WTC11 (cell line): Measurements from ENCODE around the gene FOXA2. TPM values are rescaled to one million over a fixed set of nuclear protein-coding genes. Genes with fewer than 3 reads are reported as not detected.
A peak's percentile ranks its signal among the peaks of the same experiment; 100 is the strongest.

Experiments
- ATAC-seq: fragments of 200-7000 bp; cut with Tn5 transposase; 2 replicates; pipeline ENCODE4 v1.10.0; 2021; ENCODE audit warnings: mild to moderate bottlenecking, moderate library complexity
- CTCF ChIA-PET: fragments of 300-600 bp; sonication (Branson Sonifier 250); formaldehyde crosslinking; loops from one replicate; lab custom pipeline; 2021; ENCODE audit warnings: antibody characterized with exemption; lab: Charles Lee
- POLR2A ChIA-PET: fragments of 350-600 bp; sonication (Branson Sonifier 250); formaldehyde crosslinking; loops from one replicate; lab custom pipeline; 2021; ENCODE audit warnings: antibody characterized with exemption; lab: Charles Lee
- DNase-seq: peaks from one replicate; pipeline ENCODE4 v3.0.0; 2021; ENCODE audit warnings: low spot score
- H3K27ac Mint-ChIP-seq: 2 replicates; pipeline ENCODE4 v1.8.0; 2021; ENCODE audit warnings: mixed read lengths
- H3K27me3 Mint-ChIP-seq: 2 replicates; pipeline ENCODE4 v1.8.0; 2021; ENCODE audit warnings: low read depth, mild to moderate bottlenecking, moderate library complexity, mixed read lengths
- H3K36me3 Mint-ChIP-seq: 2 replicates; pipeline ENCODE4 v1.8.0; 2021; ENCODE audit warnings: mixed read lengths
- H3K4me1 Mint-ChIP-seq: 2 replicates; pipeline ENCODE4 v1.8.0; 2022; ENCODE audit warnings: mixed read lengths
- H3K4me3 Mint-ChIP-seq: 2 replicates; pipeline ENCODE4 v1.8.0; 2021; ENCODE audit warnings: mild to moderate bottlenecking, moderate library complexity, mixed read lengths
- H3K9me3 Mint-ChIP-seq: 2 replicates; pipeline ENCODE4 v1.8.0; 2021; ENCODE audit warnings: mixed read lengths
- JAZF1 ChIP-seq: fragments of 250-450 bp; sonication (Bioruptor Pico); IDR thresholded peaks from 2 replicates; pipeline ENCODE4 v1.9.0; 2021; ENCODE audit warnings: moderate library complexity, mild to moderate bottlenecking, inconsistent platforms
- MXD4 ChIP-seq: fragments of 250-450 bp; sonication (Bioruptor Pico); IDR thresholded peaks from 2 replicates; pipeline ENCODE4 v1.8.0; 2021; ENCODE audit warnings: mild to moderate bottlenecking, moderate library complexity, borderline replicate concordance
- NFYB ChIP-seq: sonication (generic); formaldehyde crosslinking; conservative IDR thresholded peaks from 2 replicates; pipeline ENCODE4 v1.8.0; 2022; ENCODE audit warnings: low read depth, missing genetic modification reagents
- RELA ChIP-seq: sonication (generic); formaldehyde crosslinking; IDR thresholded peaks from 2 replicates; pipeline ENCODE4 v1.8.1; 2022; ENCODE audit warnings: missing genetic modification reagents, mild to moderate bottlenecking, borderline replicate concordance
- ZNF317 ChIP-seq: sonication (generic); formaldehyde crosslinking; IDR thresholded peaks from 2 replicates; pipeline ENCODE4 v1.8.1; 2023; ENCODE audit warnings: low read depth, mild to moderate bottlenecking, moderate library complexity, missing genetic modification reagents, borderline replicate concordance
- ZNF416 ChIP-seq: fragments of 250-450 bp; sonication (Bioruptor Pico); IDR thresholded peaks from 2 replicates; pipeline ENCODE4 v1.9.0; 2021; ENCODE audit warnings: mild to moderate bottlenecking, inconsistent platforms
- total RNA-seq: library from RNA; stranded (reverse); gene quantifications from 3 replicates; pipeline ENCODE4 v1.2.3, GENCODE V29; 2021
- TF ChIP-seq, protein P1 (sequence below): sonication (generic); formaldehyde crosslinking; IDR thresholded peaks from 2 replicates; pipeline ENCODE4 v1.8.0; 2022; ENCODE audit warnings: mild to moderate bottlenecking, missing genetic modification reagents
- TF ChIP-seq, protein P2 (sequence below): sonication (generic); formaldehyde crosslinking; IDR thresholded peaks from 2 replicates; pipeline ENCODE4 v1.8.1; 2022; ENCODE audit warnings: low read depth, mild to moderate bottlenecking, moderate library complexity, missing genetic modification reagents, borderline replicate concordance
- TF ChIP-seq, protein P3 (sequence below): fragments of 200-600 bp; IDR thresholded peaks from 2 replicates; pipeline ENCODE4 v1.8.0; 2022; ENCODE audit warnings: antibody characterized with exemption
- TF ChIP-seq, protein P4 (sequence below): sonication (generic); formaldehyde crosslinking; IDR thresholded peaks from 2 replicates; pipeline ENCODE4 v1.8.1; 2023; ENCODE audit warnings: mild to moderate bottlenecking, missing genetic modification reagents, moderate library complexity

FOXA2 gene
- total RNA-seq, 1 experiment from 2014 or later: 3.1 TPM

DNA sequence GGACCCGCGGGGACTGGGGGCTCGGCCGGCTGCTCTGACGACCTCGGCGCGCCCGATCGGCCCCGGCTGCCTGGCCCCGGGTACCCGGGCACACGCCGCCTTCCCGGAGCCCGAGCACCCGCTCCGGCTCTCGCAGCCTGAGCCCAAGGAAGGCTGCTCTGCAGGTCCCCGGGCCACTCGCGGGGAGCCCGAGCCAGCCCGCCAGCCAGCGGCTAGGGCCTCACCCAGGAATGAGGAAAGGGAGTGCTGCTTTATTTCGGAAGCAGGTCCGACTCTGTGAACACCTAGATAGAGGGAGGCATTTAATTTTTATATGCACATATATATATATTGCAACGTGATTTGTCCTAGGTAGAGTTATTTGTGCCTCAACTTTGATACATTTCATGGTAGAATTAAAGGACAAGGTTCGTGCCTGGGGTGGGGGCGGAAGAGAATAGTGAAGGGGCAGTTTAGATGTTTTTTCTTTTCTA, 15.5 kb downstream of the FOXA2 start (continued):
- TF ChIP-seq, protein P1, sequence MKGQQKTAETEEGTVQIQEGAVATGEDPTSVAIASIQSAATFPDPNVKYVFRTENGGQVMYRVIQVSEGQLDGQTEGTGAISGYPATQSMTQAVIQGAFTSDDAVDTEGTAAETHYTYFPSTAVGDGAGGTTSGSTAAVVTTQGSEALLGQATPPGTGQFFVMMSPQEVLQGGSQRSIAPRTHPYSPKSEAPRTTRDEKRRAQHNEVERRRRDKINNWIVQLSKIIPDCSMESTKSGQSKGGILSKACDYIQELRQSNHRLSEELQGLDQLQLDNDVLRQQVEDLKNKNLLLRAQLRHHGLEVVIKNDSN (CRISPR knock-in tag): no peak
- TF ChIP-seq NFYB (CRISPR knock-in tag): no peak
- no peak for TF ChIP-seq MXD4
- TF ChIP-seq ZNF416 (CRISPR knock-in tag): no peak
- TF ChIP-seq, protein P2, sequence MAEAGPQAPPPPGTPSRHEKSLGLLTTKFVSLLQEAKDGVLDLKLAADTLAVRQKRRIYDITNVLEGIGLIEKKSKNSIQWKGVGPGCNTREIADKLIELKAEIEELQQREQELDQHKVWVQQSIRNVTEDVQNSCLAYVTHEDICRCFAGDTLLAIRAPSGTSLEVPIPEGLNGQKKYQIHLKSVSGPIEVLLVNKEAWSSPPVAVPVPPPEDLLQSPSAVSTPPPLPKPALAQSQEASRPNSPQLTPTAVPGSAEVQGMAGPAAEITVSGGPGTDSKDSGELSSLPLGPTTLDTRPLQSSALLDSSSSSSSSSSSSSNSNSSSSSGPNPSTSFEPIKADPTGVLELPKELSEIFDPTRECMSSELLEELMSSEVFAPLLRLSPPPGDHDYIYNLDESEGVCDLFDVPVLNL (CRISPR knock-in tag): no peak
- no peak for TF ChIP-seq JAZF1 (CRISPR knock-in tag)
- no peak for TF ChIP-seq RELA (CRISPR knock-in tag)

DNA sequence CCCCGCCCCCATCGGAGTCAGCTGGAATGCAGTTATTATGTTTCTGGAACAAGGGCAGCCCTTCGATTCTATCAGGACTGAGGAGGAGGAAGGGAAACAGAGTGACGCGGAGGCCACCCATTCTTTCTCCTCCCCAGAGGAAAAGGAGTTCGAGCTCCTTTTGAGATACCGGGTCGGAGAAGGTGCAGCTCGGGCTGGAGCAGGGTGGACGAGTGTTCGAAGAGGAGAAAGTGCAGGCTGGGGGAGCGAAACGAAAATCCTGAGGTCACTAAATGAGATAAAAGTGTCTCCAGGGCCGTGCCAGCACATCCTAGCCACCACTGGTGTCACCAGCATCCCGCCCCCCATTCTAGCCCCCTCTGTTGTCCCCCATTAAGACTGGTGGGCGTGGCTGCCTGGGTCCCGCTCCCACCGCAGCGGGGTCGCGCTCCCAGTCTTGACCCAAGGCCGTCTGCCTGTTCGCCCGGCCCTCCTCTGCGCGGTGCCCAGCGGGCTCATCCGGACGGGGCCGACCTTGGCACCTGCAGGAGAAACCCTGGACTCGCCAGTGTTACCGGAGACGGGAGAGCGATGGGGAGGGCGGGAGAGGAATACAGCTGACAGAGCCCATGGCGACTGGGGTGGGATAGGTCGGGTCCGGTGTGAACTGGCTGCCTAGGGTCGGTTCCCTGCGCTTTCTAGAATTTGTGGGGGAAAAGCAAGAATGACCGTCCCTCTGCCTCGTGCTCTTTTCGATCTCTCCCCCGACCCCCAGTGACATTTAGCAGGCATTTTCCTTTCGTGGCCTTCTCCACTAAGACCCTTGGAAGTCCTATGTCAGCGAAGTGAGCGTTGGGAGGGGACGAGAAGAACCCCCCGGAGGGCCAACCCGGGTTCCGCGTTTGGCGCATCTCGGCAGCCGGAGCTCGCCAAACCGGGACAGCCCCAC, 16.2 kb downstream of the FOXA2 start:
- no peaks in the 10 kb centered on the region; the same call in 1 of the 2 replicates for H3K36me3 Mint-ChIP-seq
- ChIA-PET POLR2A (interaction anchor here (0.7 kb wide), 1 partner anchor 165 kb away, joined by 3 read pairs; no protein-coding TSS in a partner anchor), CTCF (interaction anchor here (0.7 to 3.1 kb wide), 5 partner anchors 10 to 115 kb away, joined by 3 to 36 read pairs (median 4); no protein-coding TSS in a partner anchor)
- peaks cover 76% of the 10 kb centered on the region for H3K4me1 Mint-ChIP-seq
- peak; percentile 57 for DNase-seq
- TF ChIP-seq JAZF1 (CRISPR knock-in tag): no peak
- peak; percentile 41; the same call in 1 of the 2 replicates for TF ChIP-seq ZNF317 (CRISPR knock-in tag)
- TF ChIP-seq, all 79 proteins: peak for 1
- no peak overlapping the region for H3K27ac Mint-ChIP-seq
- peak overlapping the region; percentile 71 for H3K4me3 Mint-ChIP-seq
- H3K9me3 Mint-ChIP-seq: no peaks in the 10 kb centered on the region
- ATAC-seq: peak; percentile 53
- peaks cover 99% of the 10 kb centered on the region for H3K27me3 Mint-ChIP-seq

DNA sequence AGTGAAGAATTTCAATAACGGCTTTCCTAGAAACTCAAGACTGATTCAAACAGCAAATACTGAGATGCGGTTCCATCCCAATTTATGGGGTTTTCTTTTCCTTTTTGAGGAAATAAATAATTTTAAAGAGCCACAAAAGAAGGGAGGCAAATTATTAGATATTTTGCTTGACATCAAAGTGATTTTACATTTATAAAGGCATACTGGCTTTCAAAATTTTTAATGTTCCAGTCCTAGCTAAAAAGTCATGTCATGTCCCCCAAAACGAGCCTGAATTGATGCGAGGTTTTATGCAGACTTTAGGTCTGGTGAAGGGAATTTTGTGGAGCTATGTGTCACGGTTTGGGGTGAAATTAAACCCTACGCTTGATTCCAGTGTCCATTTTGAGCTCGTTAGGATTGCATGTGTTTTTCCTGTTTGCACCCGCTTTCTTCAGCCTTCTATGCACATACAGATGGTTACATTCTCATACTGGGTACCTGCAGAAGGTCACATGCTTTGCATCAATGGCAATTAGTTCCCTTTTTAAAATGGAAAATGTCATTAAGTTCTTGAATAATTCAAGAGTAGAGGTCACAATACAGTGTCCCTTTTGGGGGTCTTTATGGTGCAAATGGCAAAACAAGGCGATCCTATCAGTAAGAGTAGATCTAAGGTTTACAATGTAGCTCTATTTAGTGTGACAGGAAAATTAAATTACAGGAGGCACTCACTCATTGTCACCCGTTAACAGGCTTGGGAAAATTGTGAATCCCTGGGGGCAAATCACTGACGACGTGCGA, 17.3 kb downstream of the FOXA2 start:
- ChIA-PET CTCF (interaction anchor here (0.7 to 3.1 kb wide), 7 partner anchors 11 to 118 kb away, joined by 3 to 36 read pairs (median 3); no protein-coding TSS in a partner anchor), POLR2A (interaction anchor here (0.7 kb wide), 1 partner anchor 164 kb away, joined by 3 read pairs; no protein-coding TSS in a partner anchor)
- peaks cover 99% of the 10 kb centered on the region for H3K27me3 Mint-ChIP-seq
- peaks cover 80% of the 10 kb centered on the region for H3K4me1 Mint-ChIP-seq
- TF ChIP-seq, protein P3, sequence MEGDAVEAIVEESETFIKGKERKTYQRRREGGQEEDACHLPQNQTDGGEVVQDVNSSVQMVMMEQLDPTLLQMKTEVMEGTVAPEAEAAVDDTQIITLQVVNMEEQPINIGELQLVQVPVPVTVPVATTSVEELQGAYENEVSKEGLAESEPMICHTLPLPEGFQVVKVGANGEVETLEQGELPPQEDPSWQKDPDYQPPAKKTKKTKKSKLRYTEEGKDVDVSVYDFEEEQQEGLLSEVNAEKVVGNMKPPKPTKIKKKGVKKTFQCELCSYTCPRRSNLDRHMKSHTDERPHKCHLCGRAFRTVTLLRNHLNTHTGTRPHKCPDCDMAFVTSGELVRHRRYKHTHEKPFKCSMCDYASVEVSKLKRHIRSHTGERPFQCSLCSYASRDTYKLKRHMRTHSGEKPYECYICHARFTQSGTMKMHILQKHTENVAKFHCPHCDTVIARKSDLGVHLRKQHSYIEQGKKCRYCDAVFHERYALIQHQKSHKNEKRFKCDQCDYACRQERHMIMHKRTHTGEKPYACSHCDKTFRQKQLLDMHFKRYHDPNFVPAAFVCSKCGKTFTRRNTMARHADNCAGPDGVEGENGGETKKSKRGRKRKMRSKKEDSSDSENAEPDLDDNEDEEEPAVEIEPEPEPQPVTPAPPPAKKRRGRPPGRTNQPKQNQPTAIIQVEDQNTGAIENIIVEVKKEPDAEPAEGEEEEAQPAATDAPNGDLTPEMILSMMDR: no peak
- TF ChIP-seq, protein P4, sequence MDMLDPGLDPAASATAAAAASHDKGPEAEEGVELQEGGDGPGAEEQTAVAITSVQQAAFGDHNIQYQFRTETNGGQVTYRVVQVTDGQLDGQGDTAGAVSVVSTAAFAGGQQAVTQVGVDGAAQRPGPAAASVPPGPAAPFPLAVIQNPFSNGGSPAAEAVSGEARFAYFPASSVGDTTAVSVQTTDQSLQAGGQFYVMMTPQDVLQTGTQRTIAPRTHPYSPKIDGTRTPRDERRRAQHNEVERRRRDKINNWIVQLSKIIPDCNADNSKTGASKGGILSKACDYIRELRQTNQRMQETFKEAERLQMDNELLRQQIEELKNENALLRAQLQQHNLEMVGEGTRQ: peak; percentile 61
- TF ChIP-seq RELA (CRISPR knock-in tag): no peak
- TF ChIP-seq, all 79 proteins: peak for 1
- DNase-seq (no peak), ATAC-seq (0 out of 2 replicates have a peak, but pooled peaks have one; percentile 5)
- Mint-ChIP-seq H3K36me3 (no peaks in the 10 kb centered on the region), H3K9me3 (no peaks in the 10 kb centered on the region), H3K4me3 (peak overlapping the region; percentile 71), H3K27ac (no peak overlapping the region)
